Prostate gland (tissue), 2 donors: Measurements from ENCODE around the gene WDR55. TPM values are rescaled to one million over a fixed set of nuclear protein-coding genes. Genes with fewer than 3 reads are reported as not detected.
"Not testable (repeated sequence)": the region's sequence is repeated elsewhere in the genome, so short reads cannot be mapped to it uniquely, and the experiment has no call there.

ENCODE experiments used
- DNase-seq: peaks from one replicate; pipeline ENCODE4 v3.0.0-alpha.2; 2019; ENCODE audit warnings: low spot score
- H3K27ac ChIP-seq, 2 donors: fragments of 200-600 bp; sonication (generic); 2 replicates each; pipeline ENCODE4 v1.5.1; 2017 to 2019
- H3K27me3 ChIP-seq: fragments of 200-600 bp; sonication (generic); replicated peaks from 2 replicates; pipeline ENCODE4 v1.5.1; 2019; ENCODE audit not compliant: insufficient read depth
- H3K36me3 ChIP-seq, 2 donors: fragments of 200-600 bp; sonication (generic); 1 replicate in 1 of 2; 2 replicates in 1 of 2; pipeline versions ENCODE4 v1.5.1 to v1.8.1; 2017 to 2019
- H3K4me1 ChIP-seq: fragments of 200-600 bp; sonication (generic); replicated peaks from 2 replicates; pipeline ENCODE4 v1.5.1; 2019
- H3K4me3 ChIP-seq, 2 donors: fragments of 200-600 bp; sonication (generic); 2 replicates each; pipeline ENCODE4 v1.5.1; 2017 to 2019
- H3K9me3 ChIP-seq: fragments of 200-600 bp; sonication (generic); 2 replicates; pipeline ENCODE4 v1.5.1; 2017
- POLR2A ChIP-seq: fragments of 450-650 bp; IDR thresholded peaks from one replicate; pipeline ENCODE4 v1.6.1; 2016; ENCODE audit warnings: antibody characterized with exemption, mild to moderate bottlenecking
- POLR2AphosphoS5 ChIP-seq: sonication (generic); formaldehyde crosslinking; IDR thresholded peaks from one replicate; pipeline ENCODE4 v1.6.1; 2017; ENCODE audit warnings: antibody characterized with exemption
- WGBS: methylation state at CpG from one replicate; pipeline ENCODE4 v1.1.5; 2018; 5-methylcytosine and 5-hydroxymethylcytosine counted together
- intact Hi-C: fragments of 100-400 bp; cut with DNase I; formaldehyde crosslinking; loops from one replicate; pipeline ENCODE4 v1.14.2; 2022
- total RNA-seq, 2 donors: library from RNA; depleted of rRNA; stranded (reverse); fragments of >200 nt; gene quantifications; one replicate each; pipeline ENCODE4 v1.1.0, GENCODE V29; 2016
- TF ChIP-seq, protein P1 (sequence below), 4 experiments: fragments of 200-600 bp in 2 of 4; fragments of 450-650 bp in 2 of 4; sonication (generic) in 2 of 4; IDR thresholded peaks; 1 replicate in 3 of 4; 2 replicates in 1 of 4; pipeline ENCODE4 v1.5.1; 2016 to 2019; ENCODE audit warnings: antibody characterized with exemption in 4 of 4, mild to moderate bottlenecking in 2 of 4, moderate library complexity in 2 of 4

WDR55 gene
- total RNA-seq, 2 donors from 2014 or later: 23.2 to 26.2 TPM

DNA sequence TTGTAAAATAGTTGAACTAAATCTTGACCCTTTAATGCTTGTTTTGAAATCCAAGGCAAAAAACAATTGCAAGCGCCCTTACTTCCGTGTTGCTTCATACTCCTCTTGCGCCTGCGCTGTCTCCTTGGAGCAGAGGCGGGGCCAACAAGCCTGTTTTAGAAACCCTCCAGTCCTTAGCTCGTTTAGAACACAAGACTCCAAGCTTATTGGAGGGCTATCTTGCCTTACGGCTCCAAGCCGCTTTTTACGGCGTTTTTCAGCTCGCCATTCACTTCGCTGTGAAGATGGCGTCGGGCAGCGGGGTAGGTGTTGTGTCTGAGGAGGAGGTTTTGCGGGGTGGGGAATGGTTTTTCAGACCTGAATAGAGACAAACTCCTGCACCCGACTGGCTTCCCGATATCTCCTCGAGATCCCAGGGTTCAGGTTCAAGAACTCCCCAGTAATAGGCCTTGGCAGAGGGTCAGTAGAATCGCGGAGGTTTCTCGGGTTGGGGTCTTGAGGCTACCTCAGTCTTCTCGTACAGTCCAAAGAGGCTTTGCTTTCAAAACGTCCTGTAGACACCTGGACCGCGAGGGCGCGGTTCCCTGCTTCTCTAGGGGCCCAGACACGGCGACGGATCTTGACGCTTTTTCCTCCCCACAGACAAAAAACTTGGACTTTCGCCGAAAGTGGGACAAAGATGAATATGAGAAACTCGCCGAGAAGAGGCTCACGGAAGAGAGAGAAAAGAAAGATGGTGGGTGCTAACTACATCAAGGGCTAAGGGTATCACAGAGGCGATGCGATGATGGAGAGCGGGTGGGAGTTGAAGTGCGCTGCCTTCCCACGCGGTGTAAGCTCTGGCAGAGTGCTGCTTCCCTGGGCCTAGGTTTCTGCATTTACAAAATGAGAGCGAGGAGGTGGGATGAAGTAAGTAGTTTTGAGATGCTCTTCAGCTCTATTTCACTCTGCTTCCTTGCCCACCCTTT is 35.8 kb downstream of the WDR55 start, which contains the start of gene ZMAT2:
Gene ZMAT2, plus strand, starts transcription at position 271 of the 968 bp plus-strand sequence. Its CDS starts 14 bp downstream, at position 285.
- peak; percentile 96 for DNase-seq
- peak within 1 kb of the TSS; percentile 62 to 65 for H3K4me3 ChIP-seq

DNA sequence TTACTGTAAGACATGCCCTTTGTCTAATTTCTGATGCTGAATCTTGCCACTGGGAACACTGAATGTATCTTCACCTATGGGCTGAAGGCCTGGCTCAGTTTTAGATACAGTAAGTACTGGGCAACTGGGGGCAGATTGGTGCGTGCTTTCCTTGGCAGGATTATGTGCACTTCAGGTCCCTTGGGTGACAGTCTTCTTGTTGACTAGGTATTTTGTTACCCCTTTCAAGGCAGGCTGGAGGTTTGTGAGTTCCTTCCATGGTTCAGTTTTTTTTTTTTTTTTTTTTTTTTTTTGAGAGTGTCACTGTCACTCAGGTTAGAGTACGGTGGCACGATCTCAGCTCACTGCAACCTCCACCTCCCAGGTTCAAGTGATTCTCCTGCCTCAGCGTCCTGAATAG is 43.1 kb downstream of the WDR55 start:
- TF ChIP-seq POLR2AphosphoS5: no peak
- TF ChIP-seq POLR2A: no peak
- TF ChIP-seq, protein P1, sequence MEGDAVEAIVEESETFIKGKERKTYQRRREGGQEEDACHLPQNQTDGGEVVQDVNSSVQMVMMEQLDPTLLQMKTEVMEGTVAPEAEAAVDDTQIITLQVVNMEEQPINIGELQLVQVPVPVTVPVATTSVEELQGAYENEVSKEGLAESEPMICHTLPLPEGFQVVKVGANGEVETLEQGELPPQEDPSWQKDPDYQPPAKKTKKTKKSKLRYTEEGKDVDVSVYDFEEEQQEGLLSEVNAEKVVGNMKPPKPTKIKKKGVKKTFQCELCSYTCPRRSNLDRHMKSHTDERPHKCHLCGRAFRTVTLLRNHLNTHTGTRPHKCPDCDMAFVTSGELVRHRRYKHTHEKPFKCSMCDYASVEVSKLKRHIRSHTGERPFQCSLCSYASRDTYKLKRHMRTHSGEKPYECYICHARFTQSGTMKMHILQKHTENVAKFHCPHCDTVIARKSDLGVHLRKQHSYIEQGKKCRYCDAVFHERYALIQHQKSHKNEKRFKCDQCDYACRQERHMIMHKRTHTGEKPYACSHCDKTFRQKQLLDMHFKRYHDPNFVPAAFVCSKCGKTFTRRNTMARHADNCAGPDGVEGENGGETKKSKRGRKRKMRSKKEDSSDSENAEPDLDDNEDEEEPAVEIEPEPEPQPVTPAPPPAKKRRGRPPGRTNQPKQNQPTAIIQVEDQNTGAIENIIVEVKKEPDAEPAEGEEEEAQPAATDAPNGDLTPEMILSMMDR (IDR thresholded peaks at IDR 0.05): no peak
- no peaks in the 10 kb centered on the region for H3K27me3 ChIP-seq
- H3K4me3 ChIP-seq: no peak overlapping the region
- H3K36me3 ChIP-seq: peaks cover 5 to 14% of the 10 kb centered on the region in 2 donors
- intact Hi-C loops: no loop called here
- WGBS: 90% methylated on average over 4 of the region's 4 CpGs
- H3K27ac ChIP-seq: no peak overlapping the region
- H3K4me1 ChIP-seq: no peaks in the 10 kb centered on the region
- H3K9me3 ChIP-seq: no peaks in the 10 kb centered on the region
- no peak for DNase-seq

More for the DNA sequence above, 35.8 kb downstream of the WDR55 start, which contains the start of gene ZMAT2:
- TF ChIP-seq, protein P1 (IDR thresholded peaks at IDR 0.05): no peak
- TF ChIP-seq POLR2A (peak; percentile 55), POLR2AphosphoS5 (peak; percentile 100)
- no peaks in the 10 kb centered on the region for H3K9me3 ChIP-seq
- peaks cover 19 to 38% of the 10 kb centered on the region in 2 donors for H3K36me3 ChIP-seq
- peak within 1 kb of the TSS; percentile 36 to 65 for H3K27ac ChIP-seq
- under 1% methylated on average over 44 of the region's 44 CpGs for WGBS
- intact Hi-C loops: no loop called here
- peaks cover 6% of the 10 kb centered on the region for H3K4me1 ChIP-seq
- no peaks in the 10 kb centered on the region for H3K27me3 ChIP-seq

DNA sequence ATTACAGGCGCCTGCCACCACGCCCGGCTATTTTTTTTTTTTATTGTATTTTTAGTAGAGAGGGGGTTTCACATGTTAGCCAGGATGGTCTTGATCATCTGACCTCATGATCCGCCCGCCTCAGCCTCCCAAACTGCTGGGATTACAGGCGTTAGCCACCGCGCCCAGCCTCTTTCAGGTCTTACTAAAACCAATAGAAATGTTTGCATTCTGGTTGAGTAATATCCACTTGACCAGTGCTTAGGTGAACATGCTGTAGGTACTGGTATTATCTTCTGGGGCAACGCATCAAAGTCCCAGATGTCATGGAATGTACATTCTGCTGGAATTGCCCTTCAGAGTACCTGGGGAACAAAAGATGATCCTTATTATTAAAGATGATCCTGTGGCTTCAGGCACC is 44.1 kb downstream of the WDR55 start:
- intact Hi-C loops, H3K27me3 ChIP-seq, H3K9me3 ChIP-seq, H3K4me3 ChIP-seq, H3K36me3 ChIP-seq, H3K27ac ChIP-seq, H3K4me1 ChIP-seq, DNase-seq: not testable (repeated sequence)
- WGBS: 94% methylated on average over 9 of the region's 9 CpGs

DNA sequence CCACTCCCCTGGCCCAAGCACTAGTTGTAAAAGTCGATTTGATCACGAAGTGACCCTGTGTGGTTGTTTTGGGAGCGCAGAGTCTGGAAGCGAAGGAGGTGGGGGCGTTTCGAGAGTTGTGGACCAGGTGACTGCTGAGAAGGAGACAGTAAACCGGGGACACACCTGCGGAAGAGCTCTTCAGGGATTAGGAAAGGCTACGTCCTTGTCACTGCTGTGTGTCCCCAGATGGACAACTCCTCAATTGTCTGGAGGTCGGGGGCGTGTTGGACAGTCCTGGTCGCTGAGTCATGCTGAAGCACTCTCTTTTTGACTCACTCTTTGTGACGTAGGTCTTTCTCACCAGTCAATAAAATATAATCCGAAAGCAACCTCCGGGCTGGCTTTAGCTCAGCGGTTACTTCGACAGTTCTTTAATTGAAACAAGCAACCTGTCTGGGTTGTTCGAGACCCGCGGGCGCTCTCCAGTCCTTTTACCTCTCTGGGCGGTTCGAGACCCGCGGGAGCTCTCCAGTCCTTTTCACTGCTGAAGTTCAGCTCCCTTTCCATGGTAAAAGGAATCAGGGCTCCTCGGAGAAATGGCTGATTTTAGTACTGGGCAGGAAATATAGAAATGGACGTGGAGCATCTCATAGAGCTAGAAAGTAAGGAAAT is 46.3 kb downstream of the WDR55 start:
- Histone ChIP-seq H3K36me3 (no peaks in the 10 kb centered on the region), H3K9me3 (no peaks in the 10 kb centered on the region), H3K4me1 (no peaks in the 10 kb centered on the region), H3K27me3 (no peaks in the 10 kb centered on the region), H3K4me3 (peak overlapping the region; percentile 42 to 55), H3K27ac (peak overlapping the region; percentile 91 to 95)
- whole genome bisulfite sequencing: 0% methylated on average over 27 of the region's 27 CpGs
- DNase-seq: peak; percentile 93
- intact Hi-C loops: loop anchor here (10.0 kb wide), 1 partner anchor 336 kb away; no protein-coding TSS in a partner anchor
- TF ChIP-seq, protein P1 (IDR thresholded peaks at IDR 0.05): no peak
- TF ChIP-seq POLR2AphosphoS5 (peak; percentile 94), POLR2A (peak; percentile 71)

DNA sequence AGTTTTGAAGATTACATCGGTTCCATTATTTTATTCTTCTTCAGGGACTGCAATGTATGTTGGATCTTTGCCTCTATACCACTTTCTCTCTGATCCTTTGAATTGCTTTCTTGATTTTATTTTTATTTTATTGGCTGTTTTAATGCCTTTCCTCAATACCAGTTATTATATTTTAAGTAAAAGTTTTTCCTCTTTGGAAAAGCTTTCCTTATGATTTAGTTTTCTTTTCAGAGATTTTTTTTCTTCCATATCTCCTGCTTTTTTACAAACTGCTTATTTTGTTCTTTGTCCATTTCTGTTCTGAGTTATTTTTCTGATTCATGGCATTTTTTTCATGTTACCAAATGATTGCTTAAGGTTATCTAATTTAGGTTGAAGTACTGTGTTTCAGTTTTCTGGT is 47.1 kb downstream of the WDR55 start:
- Histone ChIP-seq H3K4me1 (no peaks in the 10 kb centered on the region), H3K36me3 (no peaks in the 10 kb centered on the region), H3K4me3 (no peak overlapping the region), H3K27me3 (no peaks in the 10 kb centered on the region), H3K27ac (peak overlapping the region in 1 of 2 donors; percentile 95), H3K9me3 (no peaks in the 10 kb centered on the region)
- intact Hi-C loops: loop anchor here (10.0 kb wide), 1 partner anchor 337 kb away; no protein-coding TSS in a partner anchor
- TF ChIP-seq POLR2AphosphoS5 (no peak), POLR2A (no peak)
- TF ChIP-seq, protein P1 (IDR thresholded peaks at IDR 0.05): no peak
- DNase-seq: no peak
- 73% methylated on average over 1 of the region's 1 CpG for WGBS
